ENCODE measurements around the gene SLC7A14. TPM values are rescaled to one million over a fixed set of nuclear protein-coding genes. Genes with fewer than 3 reads are reported as not detected.

SLC7A14 gene
- total RNA-seq, 1 donor from 2014 or later, result 6.2 TPM

DNA sequence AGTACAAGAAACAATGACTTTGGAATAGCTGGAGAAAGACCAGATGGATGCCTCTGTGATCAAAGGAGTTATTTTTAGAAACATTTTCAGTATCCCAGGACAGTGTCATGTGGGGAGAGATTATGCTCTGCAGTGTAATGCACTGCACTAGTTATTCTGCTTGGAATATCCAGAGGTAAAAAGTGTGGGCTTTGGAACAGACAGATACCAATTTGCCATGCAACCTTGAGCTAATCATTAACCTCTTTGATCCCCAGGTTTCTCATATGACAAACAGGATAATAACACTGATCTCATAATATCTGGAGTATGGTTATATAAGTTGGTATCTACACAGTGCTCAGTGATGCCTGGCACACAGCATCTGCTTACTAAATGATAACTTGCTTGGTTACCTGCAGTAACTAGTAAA lies 12.2 kb upstream of the SLC7A14 start:
- Mint-ChIP-seq H3K36me3 (ENCODE audit: unreplicated experiment) (no peaks in the 10 kb centered on the region), H3K4me1 (ENCODE audit: low read depth, unreplicated experiment) (peaks cover 10% of the 10 kb centered on the region), H3K27me3 (ENCODE audit: unreplicated experiment) (no peaks in the 10 kb centered on the region), H3K27ac (ENCODE audit: unreplicated experiment) (peak overlapping the region; percentile 77), H3K9me3 (ENCODE audit: unreplicated experiment) (no peaks in the 10 kb centered on the region), H3K4me3 (ENCODE audit: unreplicated experiment) (peak overlapping the region; percentile 36)
- no peak for TF ChIP-seq CTCF (IDR thresholded peaks at IDR 0.05; ENCODE audit: partially characterized antibody, unreplicated experiment)
- DNase-seq, result no peak

DNA sequence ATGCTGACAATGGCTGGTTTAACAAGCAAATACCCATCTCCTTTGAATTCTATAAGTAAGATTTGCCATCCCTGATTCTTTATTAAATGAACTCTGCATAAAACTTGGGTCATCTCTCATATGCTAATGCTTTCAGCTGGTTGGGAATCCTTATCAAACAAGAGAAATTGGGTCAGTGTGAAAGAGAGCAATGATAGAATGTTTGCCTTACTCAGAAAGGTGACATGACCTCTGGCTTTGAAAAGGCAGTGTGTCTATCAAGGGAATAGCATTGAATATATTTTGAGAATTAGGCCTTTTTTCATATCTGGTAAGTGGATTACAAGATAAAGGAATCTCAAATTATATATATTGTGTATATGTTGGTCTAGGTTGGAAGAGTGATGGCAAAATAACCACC lies 8.7 kb upstream of the SLC7A14 start:
- no peaks in the 10 kb centered on the region for H3K27me3 Mint-ChIP-seq (ENCODE audit: unreplicated experiment)
- no peak for DNase-seq
- no peak for TF ChIP-seq CTCF (IDR thresholded peaks at IDR 0.05; ENCODE audit: partially characterized antibody, unreplicated experiment)

DNA sequence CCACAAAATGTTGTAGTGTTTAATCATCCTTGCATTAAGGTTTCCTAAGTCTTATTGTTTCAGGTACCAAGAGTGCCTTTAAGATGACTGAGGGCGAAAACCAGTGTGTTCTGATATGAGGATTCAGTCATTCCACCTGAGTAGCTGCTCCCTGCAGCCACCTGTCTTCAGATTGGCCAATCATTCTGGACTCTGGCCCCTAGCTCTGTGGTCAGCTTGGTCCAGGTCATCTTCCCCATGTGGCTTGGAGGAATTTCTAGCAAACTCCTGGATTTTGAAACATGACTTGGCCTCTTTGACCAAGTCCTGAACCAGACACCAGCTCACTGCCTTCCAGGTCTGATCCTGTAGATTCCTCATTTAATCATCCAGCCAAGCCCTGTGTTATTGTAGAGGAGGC lies 7.8 kb upstream of the SLC7A14 start:
- Mint-ChIP-seq H3K27ac (ENCODE audit: unreplicated experiment) (no peak overlapping the region), H3K9me3 (ENCODE audit: unreplicated experiment) (no peaks in the 10 kb centered on the region), H3K36me3 (ENCODE audit: unreplicated experiment) (no peaks in the 10 kb centered on the region), H3K4me3 (ENCODE audit: unreplicated experiment) (no peak overlapping the region), H3K4me1 (ENCODE audit: low read depth, unreplicated experiment) (peaks cover 25% of the 10 kb centered on the region), H3K27me3 (ENCODE audit: unreplicated experiment) (no peaks in the 10 kb centered on the region)
- no peak for DNase-seq
- no peak for TF ChIP-seq CTCF (IDR thresholded peaks at IDR 0.05; ENCODE audit: partially characterized antibody, unreplicated experiment)

More for the DNA sequence above, 8.7 kb upstream of the SLC7A14 start:
- H3K4me1 Mint-ChIP-seq (ENCODE audit: low read depth, unreplicated experiment), result peaks cover 17% of the 10 kb centered on the region
- H3K36me3 Mint-ChIP-seq (ENCODE audit: unreplicated experiment), result no peaks in the 10 kb centered on the region
- H3K27ac Mint-ChIP-seq (ENCODE audit: unreplicated experiment), result no peak overlapping the region
- H3K4me3 Mint-ChIP-seq (ENCODE audit: unreplicated experiment), result no peak overlapping the region
- no peaks in the 10 kb centered on the region for H3K9me3 Mint-ChIP-seq (ENCODE audit: unreplicated experiment)

DNA sequence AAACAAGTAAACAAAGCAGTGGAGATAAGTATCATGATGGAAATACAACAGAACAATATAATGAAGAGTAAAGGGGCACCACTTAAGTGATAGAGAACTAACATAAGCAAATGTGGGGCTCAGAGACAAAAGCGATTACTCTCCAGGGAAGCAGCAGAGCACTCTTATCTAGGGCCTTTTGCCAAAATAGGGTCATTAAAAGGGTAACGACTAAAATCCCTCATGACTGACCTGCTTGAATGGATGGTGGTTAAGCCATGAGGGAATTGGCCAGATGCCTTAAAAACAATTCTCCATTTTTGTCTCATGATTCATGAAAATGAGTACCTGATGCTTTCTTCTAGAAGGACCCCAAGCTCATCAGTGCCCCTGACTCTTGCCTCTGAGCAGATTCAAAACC lies 3.2 kb upstream of the SLC7A14 start:
- DNase-seq, result no peak
- Mint-ChIP-seq H3K36me3 (ENCODE audit: unreplicated experiment) (peaks cover 5% of the 10 kb centered on the region), H3K27me3 (ENCODE audit: unreplicated experiment) (peaks cover 7% of the 10 kb centered on the region), H3K4me3 (ENCODE audit: unreplicated experiment) (peak overlapping the region; percentile 43), H3K4me1 (ENCODE audit: low read depth, unreplicated experiment) (peaks cover 17% of the 10 kb centered on the region), H3K27ac (ENCODE audit: unreplicated experiment) (peak overlapping the region; percentile 39), H3K9me3 (ENCODE audit: unreplicated experiment) (peaks cover 4% of the 10 kb centered on the region)
- TF ChIP-seq CTCF (IDR thresholded peaks at IDR 0.05; ENCODE audit: partially characterized antibody, unreplicated experiment), result no peak

GRCh38 chr3:170585008-170585936 lies 603 bp downstream of the SLC7A14 start:
- H3K9me3 Mint-ChIP-seq (ENCODE audit: unreplicated experiment), result peaks cover 5% of the 10 kb centered on the region
- H3K4me3 Mint-ChIP-seq (ENCODE audit: unreplicated experiment), result peak overlapping the region; percentile 78
- peak; percentile 51 for DNase-seq
- peaks cover 5% of the 10 kb centered on the region for H3K36me3 Mint-ChIP-seq (ENCODE audit: unreplicated experiment)
- TF ChIP-seq CTCF (IDR thresholded peaks at IDR 0.05; ENCODE audit: partially characterized antibody, unreplicated experiment), result no peak
- H3K27ac Mint-ChIP-seq (ENCODE audit: unreplicated experiment), result no peak overlapping the region
- peaks cover 19% of the 10 kb centered on the region for H3K4me1 Mint-ChIP-seq (ENCODE audit: low read depth, unreplicated experiment)
- peaks cover 12% of the 10 kb centered on the region for H3K27me3 Mint-ChIP-seq (ENCODE audit: unreplicated experiment)
